NCI-H524 (cell line): ENCODE measurements around the gene GOSR1.
"Not testable (repeated sequence)": the region's sequence is repeated elsewhere in the genome, so short reads cannot be mapped to it uniquely, and the experiment has no call there.

ENCODE experiments used
- DNase-seq, 2 experiments: peaks; one replicate each; lab custom pipeline; 2025; lab: John Stamatoyannopoulos, UW

Gene GOSR1

DNA sequence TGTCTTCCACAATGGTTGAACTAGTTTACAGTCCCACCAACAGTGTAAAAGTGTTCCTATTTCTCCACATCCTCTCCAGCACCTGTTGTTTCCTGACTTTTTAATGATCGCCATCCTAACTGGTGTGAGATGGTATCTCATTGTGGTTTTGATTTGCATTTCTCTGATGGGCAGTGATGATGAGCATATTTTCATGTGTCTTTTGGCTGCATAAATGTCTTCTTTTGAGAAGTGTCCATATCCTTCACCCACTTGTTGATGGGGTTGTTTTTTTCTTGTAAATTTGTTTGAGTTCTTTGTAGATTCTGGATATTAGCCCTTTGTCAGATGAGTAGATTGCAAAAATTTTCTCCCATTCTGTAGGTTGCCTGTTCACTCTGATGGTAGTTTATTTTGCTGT, 84.6 kb downstream of the GOSR1 start:
- not testable (repeated sequence) for DNase-seq

DNA sequence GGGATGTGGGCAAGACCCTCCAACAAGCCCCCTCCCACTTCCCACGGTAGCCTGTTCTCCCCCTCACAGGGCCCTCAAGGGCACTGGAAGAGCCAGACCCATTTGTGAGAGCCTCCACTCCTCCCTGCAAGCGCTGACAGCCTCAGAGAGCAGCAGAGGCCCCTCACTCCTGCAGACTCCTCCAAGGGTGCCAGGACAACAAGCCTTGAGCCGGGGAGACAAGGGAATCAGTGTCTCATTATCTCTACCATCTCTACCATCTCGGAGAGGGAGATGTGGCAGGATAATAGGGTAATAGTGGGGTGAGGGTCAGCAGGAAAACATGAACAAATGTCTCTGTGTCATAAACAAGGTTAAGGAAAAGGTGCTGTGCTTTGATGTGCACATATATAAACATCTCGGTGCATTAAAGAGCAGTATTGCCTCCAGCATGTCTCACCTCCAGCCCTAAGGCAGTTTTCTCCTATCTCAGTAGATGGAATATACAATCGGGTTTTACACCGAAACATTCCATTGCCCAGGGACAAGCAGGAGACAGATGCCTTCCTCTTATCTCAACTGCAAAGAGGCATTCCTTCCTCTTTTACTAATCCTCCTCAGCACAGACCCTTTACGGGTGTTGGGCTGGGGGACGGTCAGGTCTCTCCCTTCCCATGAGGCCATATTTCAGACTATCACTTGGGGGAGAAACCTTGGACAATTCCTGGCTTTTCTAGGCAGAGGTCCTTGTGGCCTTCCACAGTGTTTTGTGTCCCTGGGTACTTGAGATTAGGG, 86.1 kb downstream of the GOSR1 start:
- not testable (repeated sequence) for DNase-seq

DNA sequence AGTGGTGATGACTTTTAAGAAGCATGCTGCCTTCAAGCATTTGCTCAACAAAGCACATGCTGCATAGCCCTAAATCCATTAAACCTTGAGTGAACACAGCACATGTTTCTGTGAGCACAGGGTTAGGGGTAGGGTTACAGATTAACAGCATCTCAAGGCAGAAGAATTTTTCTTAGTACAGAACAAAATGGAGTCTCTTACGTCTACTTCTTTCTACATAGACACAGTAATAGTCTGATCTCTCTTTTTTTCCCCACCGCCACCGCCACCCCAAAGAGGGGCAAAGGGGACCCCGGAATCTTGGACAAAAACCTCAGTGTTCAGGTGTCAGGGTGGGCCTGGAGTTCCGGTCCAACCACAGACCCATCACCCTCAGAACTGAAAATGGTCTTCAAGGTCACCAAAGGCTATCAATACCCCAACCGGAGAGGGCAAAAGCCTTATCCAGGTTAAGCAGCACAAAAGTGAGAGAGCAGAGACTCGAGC, 86.7 kb downstream of the GOSR1 start:
- peak; percentile 80 to 90 for DNase-seq

DNA sequence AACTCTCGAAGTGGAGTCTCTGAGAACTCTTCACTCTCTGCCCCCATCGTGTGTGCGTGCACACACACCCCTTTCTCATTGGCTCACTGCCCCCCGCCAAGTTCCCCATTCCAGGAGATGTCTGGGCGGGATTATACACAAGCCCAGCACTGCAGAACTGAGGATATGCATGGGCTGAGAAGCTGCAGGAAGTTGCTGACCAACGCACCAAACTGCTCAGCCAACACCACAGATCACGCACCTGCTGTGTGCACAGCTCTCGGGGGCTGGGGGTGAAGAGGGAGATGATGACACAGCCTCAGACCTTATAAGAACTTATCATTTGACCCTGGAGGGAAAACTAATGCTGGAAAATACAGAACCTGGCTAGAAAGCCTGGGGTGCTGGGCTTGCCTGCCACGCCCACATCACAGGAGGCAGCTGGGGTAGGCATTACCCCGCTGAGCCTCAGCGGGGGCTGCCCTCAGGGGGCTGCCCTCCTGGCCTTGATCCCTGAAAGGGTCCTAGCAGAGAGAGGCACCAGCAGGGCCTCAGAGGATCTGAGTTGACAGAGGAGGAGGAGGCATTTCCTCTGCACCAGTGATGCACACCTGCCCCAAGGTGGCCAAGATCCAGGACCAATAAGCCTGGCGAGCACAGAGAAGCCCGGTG, 87.3 kb downstream of the GOSR1 start:
- not testable (repeated sequence) for DNase-seq

DNA sequence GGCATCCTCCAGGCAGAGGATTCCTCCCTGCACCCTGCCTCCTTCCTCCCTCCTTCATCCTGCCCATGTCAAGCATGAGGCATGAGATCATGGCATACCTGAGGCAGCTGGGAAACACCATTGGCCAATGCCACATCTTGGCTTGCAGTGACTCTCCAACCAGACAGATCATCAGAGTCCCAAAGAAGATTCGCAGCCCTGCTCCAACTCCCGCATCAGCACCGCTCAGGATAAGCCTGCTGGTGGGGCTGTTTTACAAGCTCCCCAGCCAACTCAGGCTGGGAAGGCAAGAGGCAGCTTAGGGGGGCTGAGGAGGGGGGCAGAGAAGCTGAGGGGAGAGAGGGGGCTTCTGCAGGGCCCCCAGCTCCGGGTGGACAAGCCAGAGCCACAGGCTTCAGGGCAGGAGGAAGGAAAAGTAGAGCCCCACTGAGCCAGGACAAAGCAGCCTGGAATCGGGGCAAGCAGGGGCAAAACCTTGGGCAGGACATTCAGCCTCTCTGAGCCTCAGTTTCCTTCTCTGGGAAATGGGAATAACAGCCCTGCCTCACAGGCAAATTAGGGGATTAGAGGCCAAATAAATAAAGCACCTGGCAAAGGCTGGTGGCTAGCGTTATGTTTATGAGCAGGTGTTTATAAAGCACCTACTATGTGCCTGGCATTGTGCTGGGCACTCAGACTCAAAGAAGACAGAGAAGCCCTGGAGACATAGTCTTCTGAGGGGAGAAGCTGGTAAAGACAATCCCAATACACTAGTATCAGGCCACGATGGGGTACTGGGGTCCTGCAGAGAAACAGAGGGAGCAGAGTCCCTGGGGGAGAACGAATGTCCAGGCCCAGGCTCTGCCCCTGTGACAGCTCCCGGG, 88.1 kb downstream of the GOSR1 start:
- DNase-seq: peak in 1 of 2 experiments; percentile 15

DNA sequence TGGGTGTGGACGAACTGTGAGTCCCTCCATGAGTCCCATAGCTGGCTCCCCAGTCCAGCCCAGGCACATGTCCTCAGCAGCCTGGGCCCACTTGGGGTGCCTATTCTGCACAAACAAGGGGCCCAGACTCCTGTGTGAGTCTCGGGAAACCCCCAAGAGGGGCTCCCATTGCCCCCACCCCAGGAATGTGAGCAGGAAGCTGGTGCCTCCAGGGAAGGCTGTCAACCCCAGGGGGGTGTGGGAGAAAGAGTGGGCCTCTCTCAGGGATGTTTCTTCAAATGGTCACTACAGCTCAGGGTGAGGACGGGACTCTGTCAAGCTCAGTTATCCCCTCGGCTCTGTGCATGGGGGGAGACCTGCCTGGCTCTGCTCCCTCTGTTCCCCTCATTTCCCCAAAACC, 88.9 kb downstream of the GOSR1 start:
- DNase-seq: not testable (repeated sequence)

DNA sequence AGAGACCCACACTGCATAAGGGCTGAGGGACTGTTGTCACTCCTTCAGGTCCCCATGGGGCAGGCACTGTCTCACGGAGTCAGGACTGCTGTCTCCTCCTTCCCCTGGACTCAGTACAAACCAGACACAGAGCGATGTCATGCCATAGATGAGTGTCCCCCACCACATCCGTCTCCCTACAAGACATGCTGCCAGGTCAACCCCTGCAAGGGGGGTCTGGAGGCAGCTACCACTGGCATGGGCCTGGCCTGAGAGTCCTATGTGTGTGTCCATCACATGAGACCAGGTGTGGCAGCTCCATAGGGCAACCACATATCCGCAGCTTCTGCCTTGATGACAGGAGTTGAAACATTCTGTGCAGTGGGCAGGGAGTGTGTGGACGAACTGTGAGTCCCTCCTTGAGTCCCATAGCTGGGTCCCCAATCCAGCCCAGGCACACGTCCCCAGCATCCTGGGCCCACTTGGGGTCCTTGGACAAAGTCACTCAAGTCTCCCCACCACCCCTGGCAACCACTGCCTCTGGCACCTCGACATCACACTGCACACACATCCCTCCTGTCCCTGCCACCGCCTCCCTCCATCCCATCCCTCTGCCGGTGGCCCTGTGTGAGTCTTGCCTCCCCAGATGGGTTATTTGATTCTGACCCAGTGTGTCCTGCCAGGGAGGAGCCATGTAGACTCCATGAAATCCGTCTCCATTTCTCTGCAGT, 89.5 kb downstream of the GOSR1 start:
- not testable (repeated sequence) for DNase-seq

DNA sequence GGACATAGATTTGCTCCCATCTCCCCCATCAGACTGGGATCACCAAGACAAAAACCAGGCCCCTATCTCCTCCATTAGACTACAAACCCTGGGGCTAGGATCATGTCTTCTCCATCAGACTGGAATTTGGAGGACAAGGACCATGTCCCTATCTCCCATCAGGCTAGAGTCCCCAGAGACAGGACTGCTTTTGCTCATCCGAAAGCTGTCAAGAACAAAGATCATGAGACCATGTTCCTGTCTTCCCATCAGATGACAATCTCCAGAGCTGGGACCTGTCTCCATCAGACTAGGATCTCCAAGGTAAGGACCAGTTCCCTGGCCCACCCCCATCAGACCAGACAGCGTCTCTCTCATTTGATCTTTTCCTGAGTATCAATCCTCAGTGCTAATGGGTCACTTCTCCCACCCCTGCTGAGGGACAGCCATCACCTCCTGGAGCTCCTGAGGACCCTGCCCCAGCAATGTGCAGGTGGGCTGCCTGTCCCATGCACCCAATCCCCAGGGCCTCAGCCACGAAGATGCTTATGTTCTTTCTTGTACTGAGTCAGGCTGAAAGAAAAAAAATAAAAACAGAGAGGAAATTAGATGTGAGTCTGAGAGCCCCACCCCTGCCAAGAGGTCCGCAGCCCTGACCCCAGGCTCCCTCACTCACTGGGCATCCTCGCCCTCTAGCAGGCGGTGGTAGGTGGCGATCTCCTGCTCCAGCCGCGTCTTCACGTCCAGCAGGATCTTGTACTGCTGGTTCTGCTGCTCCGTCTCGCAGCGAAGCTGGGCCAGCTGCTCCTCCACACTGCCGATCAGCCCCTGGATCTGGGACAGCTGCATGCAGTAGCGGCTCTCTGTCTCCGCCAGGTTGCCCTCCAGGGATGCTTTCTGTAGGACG, 90.3 kb downstream of the GOSR1 start:
- no peak for DNase-seq

DNA sequence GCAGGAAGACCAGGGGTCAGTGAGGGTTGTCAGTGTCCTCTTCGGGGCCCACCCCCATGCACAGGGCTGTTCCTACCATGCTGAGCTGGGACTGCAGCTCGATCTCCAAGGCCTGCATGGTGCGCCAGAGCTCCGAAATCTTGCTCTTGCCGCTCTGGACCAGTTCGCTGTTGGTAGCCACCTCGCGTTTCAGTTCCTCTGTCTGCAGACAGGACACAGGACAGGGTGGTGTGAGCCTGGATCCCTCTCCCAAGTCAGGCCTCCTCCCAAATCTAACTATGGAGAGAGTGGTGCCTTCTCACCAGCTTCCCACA, 90.9 kb downstream of the GOSR1 start:
- DNase-seq: no peak

DNA sequence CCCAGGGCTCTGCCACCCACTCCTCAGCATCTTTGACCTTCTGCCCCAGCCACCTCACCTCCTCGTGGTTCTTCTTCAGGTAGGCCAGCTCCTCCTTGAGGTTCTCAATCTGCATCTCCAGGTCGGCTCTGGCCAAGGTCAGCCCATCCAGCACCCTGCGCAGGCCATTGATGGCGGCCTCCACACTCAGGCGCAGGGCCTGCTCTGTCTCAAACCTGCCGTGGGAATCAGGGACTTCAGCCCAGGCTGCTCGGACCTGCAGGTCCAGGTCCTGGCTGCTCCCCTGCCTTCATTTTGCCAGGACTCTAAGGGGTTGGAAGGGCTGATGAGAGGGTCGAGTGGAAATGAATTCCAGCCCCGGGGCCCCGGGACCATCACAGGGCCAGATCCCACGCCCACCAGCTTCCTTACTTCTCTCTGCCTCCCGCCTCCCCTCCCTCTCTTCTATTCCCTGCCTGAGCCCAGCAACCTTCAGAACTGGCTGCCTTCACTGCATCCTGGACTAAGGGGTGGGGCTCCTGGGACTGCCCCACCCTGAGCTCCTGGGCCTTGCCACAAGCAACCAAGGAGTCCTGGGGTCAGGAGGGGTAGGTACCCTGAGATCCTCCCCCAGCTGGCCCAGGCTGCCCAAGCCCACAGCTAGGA, 92.4 kb downstream of the GOSR1 start:
- DNase-seq: not testable (repeated sequence)

DNA sequence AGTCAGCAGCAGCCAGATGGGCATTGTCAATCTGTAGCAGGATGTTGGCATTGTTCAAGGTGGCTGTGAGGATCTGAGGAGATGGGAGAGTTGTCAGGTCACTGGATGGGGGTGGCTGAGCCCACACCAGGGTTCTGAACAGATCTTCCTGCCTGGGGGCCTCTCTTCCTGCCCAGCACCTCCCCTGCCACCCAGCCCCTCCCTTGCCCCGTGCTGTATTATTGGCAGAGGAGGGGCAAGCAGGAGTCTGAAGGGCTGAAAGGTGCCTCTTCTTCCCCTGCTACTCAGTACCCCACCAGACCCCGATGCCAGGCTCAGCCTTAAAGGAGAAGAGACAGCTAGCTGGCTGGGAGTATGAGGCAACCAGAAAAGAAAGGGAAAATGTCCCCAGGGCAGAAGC, 93.0 kb downstream of the GOSR1 start:
- DNase-seq: peak in 1 of 2 experiments; percentile 31

DNA sequence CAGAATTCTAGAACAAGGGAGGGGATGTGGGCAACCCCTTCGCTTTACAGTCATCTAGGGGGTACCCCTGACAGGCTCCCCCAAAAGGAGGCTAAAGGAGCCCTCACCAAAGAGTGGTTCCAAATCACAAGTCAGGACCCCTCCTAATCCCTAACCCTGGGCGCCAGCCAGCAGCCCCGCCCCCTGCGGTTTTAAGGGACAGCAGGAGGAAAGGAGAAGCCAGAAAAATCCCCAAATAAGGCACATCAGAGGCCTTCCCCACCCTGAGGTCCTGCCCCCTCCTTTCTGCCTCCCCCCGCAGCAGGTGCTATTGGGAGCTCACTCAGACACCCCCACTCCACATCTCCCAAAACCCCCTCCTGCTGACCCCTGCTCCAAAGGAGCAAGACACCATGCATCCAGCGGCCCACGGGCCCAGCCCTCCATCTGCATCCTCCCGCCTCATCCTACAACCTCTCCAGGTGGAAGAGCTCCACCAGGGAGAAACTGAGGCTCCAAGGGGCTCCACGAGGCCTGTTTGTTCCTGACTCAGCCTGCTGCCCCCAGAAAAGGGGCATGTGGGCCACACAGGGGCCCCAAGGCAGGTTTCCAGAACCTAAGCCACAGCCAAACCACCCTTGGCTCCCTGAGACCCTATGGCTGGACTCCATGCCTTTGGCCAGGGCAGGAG, 93.5 kb downstream of the GOSR1 start:
- DNase-seq: peak in 1 of 2 experiments; percentile 17

DNA sequence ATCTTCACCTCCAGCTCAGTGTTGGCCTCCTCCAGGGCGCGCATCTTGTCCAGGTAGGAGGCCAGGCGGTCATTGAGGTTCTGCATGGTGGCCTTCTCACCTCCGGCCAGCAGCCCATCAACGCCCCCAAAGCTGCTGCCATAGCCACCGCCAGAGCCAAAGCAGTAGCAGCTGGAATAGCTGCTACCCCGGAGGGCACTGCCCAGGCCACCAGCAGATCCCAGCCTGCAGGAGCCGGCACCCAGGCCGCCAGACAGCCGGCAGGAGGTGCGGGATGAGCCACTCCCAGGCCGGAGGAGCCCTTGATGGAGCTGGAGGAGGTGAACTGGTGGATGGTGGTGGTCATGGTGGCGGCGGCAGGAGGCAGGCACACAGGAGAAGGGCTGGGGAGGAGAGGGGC, 94.2 kb downstream of the GOSR1 start:
- DNase-seq: not testable (repeated sequence)

DNA sequence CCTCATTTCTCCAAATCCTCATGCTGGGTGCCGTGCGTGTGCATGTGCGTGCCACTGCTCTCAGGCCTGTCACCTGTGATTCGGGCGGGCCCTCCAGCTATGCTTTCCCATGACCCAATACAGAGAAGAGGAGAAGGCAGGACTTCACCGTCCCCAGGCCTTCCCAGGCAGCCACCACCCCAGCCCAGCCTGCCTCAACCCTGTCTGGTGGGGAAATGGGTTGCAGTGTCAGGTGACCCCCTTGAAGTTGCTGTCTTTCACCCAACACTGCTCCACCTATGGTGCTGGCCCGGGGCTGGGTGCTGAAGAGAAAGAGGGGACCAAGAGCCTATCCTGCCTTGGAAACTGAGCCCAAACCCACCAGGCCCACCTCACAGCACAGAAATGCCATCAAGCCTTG, 94.7 kb downstream of the GOSR1 start:
- no peak for DNase-seq

DNA sequence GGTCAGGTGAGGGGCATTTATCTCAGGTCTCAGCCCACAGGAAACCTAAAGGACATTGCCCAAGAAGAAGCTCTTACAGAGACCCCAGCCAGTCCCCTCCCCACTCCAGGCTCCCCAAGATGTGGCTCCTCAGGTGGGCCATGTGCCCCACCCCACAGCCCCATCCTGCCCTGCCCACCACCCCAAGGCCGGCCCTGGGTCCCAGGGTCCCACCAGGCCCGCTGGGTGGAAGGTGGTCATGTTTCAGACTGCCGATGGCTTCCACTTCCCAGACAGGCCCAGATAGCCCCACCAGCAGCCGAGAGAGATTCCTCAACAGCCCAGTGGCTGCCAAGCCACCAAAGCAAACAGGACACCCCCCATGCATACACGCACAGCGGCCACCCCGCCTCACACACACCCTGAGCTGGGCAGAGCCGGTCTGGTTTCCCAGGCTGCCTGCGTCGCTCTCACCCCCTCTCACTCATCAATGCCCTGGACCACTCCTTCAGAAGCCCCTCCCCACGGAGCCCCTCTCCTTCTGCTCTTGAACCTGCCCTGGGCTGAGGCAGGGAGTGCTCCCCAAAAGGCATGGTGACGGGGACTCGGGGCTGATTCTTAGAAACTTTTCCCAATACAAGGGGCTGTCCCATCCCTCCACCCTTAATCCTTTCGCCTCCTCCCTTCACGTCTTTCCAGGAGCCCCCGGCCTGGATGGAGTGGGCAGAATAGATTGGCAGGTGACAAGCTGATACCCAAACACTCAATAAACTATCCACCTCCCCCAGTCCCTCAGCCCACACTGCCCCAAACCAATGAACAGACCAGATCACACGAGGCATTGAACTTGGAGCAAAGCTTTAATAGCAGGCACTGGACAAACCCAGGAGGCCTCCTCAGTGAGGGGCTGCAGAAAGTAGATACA, 95.7 kb downstream of the GOSR1 start:
- not testable (repeated sequence) for DNase-seq

DNA sequence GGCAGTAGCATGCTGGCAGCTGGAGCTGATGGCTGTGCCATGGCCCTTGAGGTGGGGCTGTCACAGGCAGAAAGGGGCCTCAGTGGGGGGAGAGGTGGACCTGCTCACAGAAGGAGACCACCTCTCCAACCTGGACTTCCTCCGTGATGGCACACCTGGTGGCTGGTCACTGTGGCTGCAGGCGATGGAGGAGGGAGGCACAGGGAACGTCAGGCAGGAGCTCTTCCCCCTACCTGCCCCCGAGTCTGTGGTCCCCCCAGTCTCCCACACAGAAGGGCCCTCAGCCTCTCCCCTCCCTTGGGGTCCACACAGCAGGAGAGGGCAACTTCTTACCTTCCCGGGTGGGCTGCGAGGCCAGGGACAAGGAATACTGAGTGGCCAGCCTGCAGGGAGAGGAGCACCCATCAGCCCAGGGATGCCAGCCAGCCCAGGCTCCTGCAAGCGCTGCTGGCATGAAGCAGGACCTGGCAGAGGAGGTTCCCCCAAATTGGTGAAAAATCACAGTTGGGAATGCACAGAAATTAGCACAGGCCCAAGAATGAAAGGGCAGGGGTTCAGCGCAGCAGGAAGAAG, 96.5 kb downstream of the GOSR1 start:
- DNase-seq: no peak

DNA sequence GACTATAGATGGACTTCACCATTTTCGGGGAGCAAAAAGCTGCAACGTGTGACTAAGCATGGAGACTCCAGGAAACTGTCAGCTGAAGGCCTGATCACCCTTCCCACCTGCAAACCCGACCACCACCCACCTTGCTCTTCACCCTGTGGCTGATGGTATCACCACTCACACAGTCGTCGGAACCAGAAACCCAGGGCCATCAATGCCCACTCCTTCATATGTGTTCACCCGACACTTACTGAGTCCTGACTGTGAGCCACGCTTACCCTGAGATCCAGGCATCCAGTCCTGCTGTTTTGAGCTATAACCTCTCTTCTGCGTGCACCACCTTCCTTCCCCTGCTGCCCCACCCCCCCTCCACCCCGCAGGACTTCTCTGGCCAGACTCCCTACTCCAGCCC, 97.1 kb downstream of the GOSR1 start:
- not testable (repeated sequence) for DNase-seq

DNA sequence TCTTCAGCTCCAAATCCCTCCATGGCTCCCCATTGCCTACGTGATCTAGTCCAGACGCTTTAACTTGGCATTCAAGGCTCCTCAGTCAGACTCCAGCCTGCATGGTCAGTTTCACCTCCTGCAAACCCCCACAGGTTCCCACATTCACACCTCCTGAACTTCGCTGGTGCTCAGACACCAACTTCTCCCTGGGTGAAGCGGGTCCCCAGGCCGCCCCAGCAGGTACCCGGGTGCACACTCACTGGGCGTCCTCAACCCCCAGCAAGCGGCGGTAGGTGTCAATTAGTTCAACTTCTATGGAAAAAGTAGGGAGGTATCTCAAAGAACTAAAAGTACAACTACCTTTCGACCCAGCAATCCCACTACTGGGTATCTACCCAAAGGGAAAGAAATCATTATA, 97.6 kb downstream of the GOSR1 start:
- DNase-seq: not testable (repeated sequence)
